ENCODE data around the gene GOLGB1.
"Not testable (repeated sequence)": the region's sequence is repeated elsewhere in the genome, so short reads cannot be mapped to it uniquely, and the experiment has no call there.

GOLGB1 gene

GRCh38 chr3:121793078-121793477 is 43.5 kb upstream of the GOLGB1 start:
- Histone ChIP-seq H3K4me3 (ENCODE audit: low read length) (peak overlapping the region; percentile 65), H3K27me3 (ENCODE audit: control insufficient read depth, low read length) (no peaks in the 10 kb centered on the region), H3K36me3 (ENCODE audit: control insufficient read depth, low read length) (peaks cover 86% of the 10 kb centered on the region), H3F3A (ENCODE audit: control insufficient read depth, insufficient read depth) (peaks cover 45% of the 10 kb centered on the region), H3K79me2 (ENCODE audit: control insufficient read depth, low read length) (peaks cover 26% of the 10 kb centered on the region), H3K4me1 (ENCODE audit: control insufficient read depth, low read length) (peaks cover 62% of the 10 kb centered on the region), H3K4me2 (ENCODE audit: low read length) (peak overlapping the region; percentile 80), H4K20me1 (ENCODE audit: control insufficient read depth, insufficient read depth, low read depth, low read length) (no peaks in the 10 kb centered on the region), H3K9me2 (replicated peaks; ENCODE audit: control insufficient read depth, low read length) (no peaks in the 10 kb centered on the region), H3K9me3 (ENCODE audit: control insufficient read depth, insufficient read depth, low read length) (no peaks in the 10 kb centered on the region), H3K27ac (ENCODE audit: low read depth, low read length) (peak overlapping the region; percentile 97)
- TF ChIP-seq EZH2phosphoT487 (IDR thresholded peaks at IDR 0.05; ENCODE audit: borderline replicate concordance, low read length) (no peak), CTCF (IDR thresholded peaks at IDR 0.05; ENCODE audit: low read depth, low read length, poor library complexity, severe bottlenecking) (no peak)

GRCh38 chr3:121786485-121786884 is 36.9 kb upstream of the GOLGB1 start:
- Histone ChIP-seq H4K20me1 (ENCODE audit: control insufficient read depth, insufficient read depth, low read depth, low read length) (no peaks in the 10 kb centered on the region), H3K79me2 (ENCODE audit: control insufficient read depth, low read length) (peaks cover 2% of the 10 kb centered on the region; the same call in 1 of the 2 replicates), H3K9me2 (replicated peaks; ENCODE audit: control insufficient read depth, low read length) (no peaks in the 10 kb centered on the region), H3K9me3 (ENCODE audit: control insufficient read depth, insufficient read depth, low read length) (no peaks in the 10 kb centered on the region), H3F3A (ENCODE audit: control insufficient read depth, insufficient read depth) (no peaks in the 10 kb centered on the region), H3K4me2 (ENCODE audit: low read length) (no peak overlapping the region), H3K4me1 (ENCODE audit: control insufficient read depth, low read length) (no peaks in the 10 kb centered on the region), H3K27ac (ENCODE audit: low read depth, low read length) (no peak overlapping the region), H3K27me3 (ENCODE audit: control insufficient read depth, low read length) (no peaks in the 10 kb centered on the region), H3K4me3 (ENCODE audit: low read length) (no peak overlapping the region), H3K36me3 (ENCODE audit: control insufficient read depth, low read length) (peaks cover 98% of the 10 kb centered on the region)
- TF ChIP-seq CTCF (IDR thresholded peaks at IDR 0.05; ENCODE audit: low read depth, low read length, poor library complexity, severe bottlenecking), result no peak
- no peak for TF ChIP-seq EZH2phosphoT487 (IDR thresholded peaks at IDR 0.05; ENCODE audit: borderline replicate concordance, low read length)

- not testable (repeated sequence) for H3K4me2 ChIP-seq (ENCODE audit: low read length); H3F3A ChIP-seq (ENCODE audit: control insufficient read depth, insufficient read depth); H4K20me1 ChIP-seq (ENCODE audit: control insufficient read depth, insufficient read depth, low read depth, low read length); H3K79me2 ChIP-seq (ENCODE audit: control insufficient read depth, low read length); H3K9me2 ChIP-seq (replicated peaks; ENCODE audit: control insufficient read depth, low read length); H3K27me3 ChIP-seq (ENCODE audit: control insufficient read depth, low read length); H3K4me1 ChIP-seq (ENCODE audit: control insufficient read depth, low read length); H3K27ac ChIP-seq (ENCODE audit: low read depth, low read length); H3K9me3 ChIP-seq (ENCODE audit: control insufficient read depth, insufficient read depth, low read length); H3K4me3 ChIP-seq (ENCODE audit: low read length)
- peaks cover 96% of the 10 kb centered on the region for H3K36me3 ChIP-seq (ENCODE audit: control insufficient read depth, low read length)
Observed at GRCh38 chr3:121782784-121783183, 33.2 kb upstream of the GOLGB1 start.

GRCh38 chr3:121781611-121782010 is 32.1 kb upstream of the GOLGB1 start:
- Histone ChIP-seq H3K27me3 (ENCODE audit: control insufficient read depth, low read length) (no peaks in the 10 kb centered on the region), H3K4me1 (ENCODE audit: control insufficient read depth, low read length) (no peaks in the 10 kb centered on the region), H4K20me1 (ENCODE audit: control insufficient read depth, insufficient read depth, low read depth, low read length) (no peaks in the 10 kb centered on the region), H3K4me2 (ENCODE audit: low read length) (no peak overlapping the region), H3F3A (ENCODE audit: control insufficient read depth, insufficient read depth) (no peaks in the 10 kb centered on the region), H3K9me2 (replicated peaks; ENCODE audit: control insufficient read depth, low read length) (no peaks in the 10 kb centered on the region), H3K79me2 (ENCODE audit: control insufficient read depth, low read length) (no peaks in the 10 kb centered on the region; the same call in 1 of the 2 replicates), H3K36me3 (ENCODE audit: control insufficient read depth, low read length) (peaks cover 95% of the 10 kb centered on the region), H3K4me3 (ENCODE audit: low read length) (no peak overlapping the region), H3K27ac (ENCODE audit: low read depth, low read length) (no peak overlapping the region), H3K9me3 (ENCODE audit: control insufficient read depth, insufficient read depth, low read length) (no peaks in the 10 kb centered on the region)
- TF ChIP-seq CTCF (IDR thresholded peaks at IDR 0.05; ENCODE audit: low read depth, low read length, poor library complexity, severe bottlenecking) (no peak), EZH2phosphoT487 (IDR thresholded peaks at IDR 0.05; ENCODE audit: borderline replicate concordance, low read length) (no peak)

GRCh38 chr3:121775095-121775494 is 25.6 kb upstream of the GOLGB1 start:
- not testable (repeated sequence) for H3K4me1 ChIP-seq (ENCODE audit: control insufficient read depth, low read length); H4K20me1 ChIP-seq (ENCODE audit: control insufficient read depth, insufficient read depth, low read depth, low read length); H3K9me3 ChIP-seq (ENCODE audit: control insufficient read depth, insufficient read depth, low read length); H3K4me3 ChIP-seq (ENCODE audit: low read length); H3K79me2 ChIP-seq (ENCODE audit: control insufficient read depth, low read length); H3K27ac ChIP-seq (ENCODE audit: low read depth, low read length); H3K9me2 ChIP-seq (replicated peaks; ENCODE audit: control insufficient read depth, low read length); H3K4me2 ChIP-seq (ENCODE audit: low read length); H3K27me3 ChIP-seq (ENCODE audit: control insufficient read depth, low read length); H3F3A ChIP-seq (ENCODE audit: control insufficient read depth, insufficient read depth)
- H3K36me3 ChIP-seq (ENCODE audit: control insufficient read depth, low read length), result peaks cover 90% of the 10 kb centered on the region
